IPS-18c (cell line): ENCODE data around the gene KCNQ2.

ENCODE experiments used
- H3K4me3 ChIP-seq: 2 replicates; pipeline ENCODE4 v1.7.0; 2013; ENCODE audit warnings: low read depth, mild to moderate bottlenecking, low read length, moderate library complexity; ENCODE audit not compliant: insufficient read depth
- H3K9me3 ChIP-seq: one replicate; pipeline ENCODE4 v1.6.1; 2013; ENCODE audit warnings: mild to moderate bottlenecking, low read length, moderate library complexity; ENCODE audit not compliant: control insufficient read depth, insufficient read depth

Gene KCNQ2

DNA sequence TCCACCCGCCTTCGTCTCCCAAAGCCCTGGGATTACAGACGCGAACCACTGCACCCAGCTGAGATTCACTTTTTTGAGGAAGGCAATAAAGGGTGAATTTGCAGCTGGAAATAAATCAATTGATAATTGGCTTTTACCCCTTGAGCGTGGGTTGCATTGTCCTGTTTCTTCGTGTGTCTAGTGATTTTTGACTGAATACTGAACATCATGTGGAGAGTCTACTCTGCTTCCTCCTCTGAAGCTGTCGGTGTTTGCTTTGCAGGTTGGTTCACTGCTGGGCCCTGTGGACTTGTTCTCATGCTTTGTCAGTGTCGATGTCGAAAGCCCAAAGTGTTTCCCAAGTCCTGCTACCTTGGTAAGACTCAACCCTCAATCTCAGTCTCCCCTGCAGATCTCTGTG, 32.2 kb upstream of the KCNQ2 start:
- Histone ChIP-seq H3K9me3 (no peaks in the 10 kb centered on the region), H3K4me3 (no peak overlapping the region)

GRCh38 chr20:63503524-63503923, 31.1 kb upstream of the KCNQ2 start:
- no peaks in the 10 kb centered on the region for H3K9me3 ChIP-seq
- H3K4me3 ChIP-seq: no peak overlapping the region

DNA sequence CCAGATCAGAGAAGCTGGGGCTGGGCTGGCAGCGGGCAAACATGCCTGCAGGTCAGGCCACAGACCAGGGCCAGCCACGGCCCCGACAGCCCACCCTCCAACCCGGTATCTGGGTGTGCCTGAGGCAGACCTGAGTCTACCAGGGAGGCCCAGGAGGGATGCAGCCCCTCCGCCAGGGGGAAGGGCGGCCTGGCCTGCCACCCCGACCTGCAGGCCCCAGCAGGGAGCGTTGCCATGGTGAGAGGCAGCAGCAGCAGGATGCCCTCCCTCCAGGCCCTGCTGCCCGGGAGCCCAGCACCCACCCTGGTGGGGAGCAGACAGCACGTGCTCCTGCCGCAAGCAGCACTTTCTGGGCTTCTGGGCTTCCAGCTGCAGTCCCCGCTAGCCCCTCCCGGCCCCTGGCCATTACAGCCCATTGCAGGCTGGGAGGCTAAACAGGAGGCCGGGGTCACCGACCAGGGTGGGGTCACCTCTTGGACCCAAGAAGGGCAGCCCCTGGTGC, 30.3 kb upstream of the KCNQ2 start:
- Histone ChIP-seq H3K9me3 (no peaks in the 10 kb centered on the region), H3K4me3 (no peak overlapping the region)

- Histone ChIP-seq H3K9me3 (no peaks in the 10 kb centered on the region), H3K4me3 (no peak overlapping the region)
Measured at GRCh38 chr20:63501818-63502670, 29.6 kb upstream of the KCNQ2 start.

DNA sequence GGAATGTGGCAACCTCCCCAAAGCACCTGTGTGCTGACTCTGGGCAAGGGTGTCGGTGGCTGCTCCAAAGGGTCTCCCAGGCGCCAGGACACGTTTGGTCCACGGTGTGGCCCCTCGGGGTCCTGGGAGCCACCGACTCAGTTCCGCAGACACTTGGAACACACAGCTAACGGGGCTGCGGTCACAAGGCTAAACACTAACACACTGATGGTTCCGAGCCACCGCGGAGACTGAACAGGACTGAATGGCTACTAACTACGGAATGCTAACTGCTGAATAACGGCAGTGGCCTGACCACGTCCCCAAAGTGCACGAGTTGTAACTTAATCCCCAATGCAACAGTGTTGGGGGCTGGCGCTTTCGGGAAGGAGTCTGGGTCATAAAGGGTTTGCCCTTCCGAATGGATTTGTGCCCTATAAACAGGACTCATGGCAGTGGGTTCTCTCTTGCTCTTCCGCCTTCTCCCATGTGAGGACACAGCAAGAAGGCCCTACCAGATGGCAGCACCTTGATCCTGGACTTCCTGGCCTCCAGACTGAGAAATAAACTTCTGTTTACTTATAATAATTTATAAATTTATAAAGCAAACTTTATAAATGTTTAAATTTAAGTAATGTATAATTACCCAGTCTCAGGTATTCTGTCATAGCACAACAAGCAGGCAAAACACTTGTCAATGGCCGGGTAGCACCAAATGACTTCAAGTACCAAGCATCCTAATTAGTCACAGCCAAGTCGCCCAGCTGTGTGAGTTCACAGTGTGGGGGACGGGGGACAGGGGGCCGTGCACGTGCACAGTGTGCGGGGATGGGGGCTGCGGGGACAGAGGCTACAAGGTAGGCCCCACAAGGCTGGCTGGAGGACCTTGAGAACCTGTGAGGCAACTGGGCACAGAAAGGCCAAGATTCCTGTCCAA, 28.7 kb upstream of the KCNQ2 start:
- Histone ChIP-seq H3K4me3 (no peak overlapping the region), H3K9me3 (no peaks in the 10 kb centered on the region)

- Histone ChIP-seq H3K9me3 (peaks cover under 1% of the 10 kb centered on the region), H3K4me3 (no peak overlapping the region)
Measured at GRCh38 chr20:63500151-63500901, 27.9 kb upstream of the KCNQ2 start.

DNA sequence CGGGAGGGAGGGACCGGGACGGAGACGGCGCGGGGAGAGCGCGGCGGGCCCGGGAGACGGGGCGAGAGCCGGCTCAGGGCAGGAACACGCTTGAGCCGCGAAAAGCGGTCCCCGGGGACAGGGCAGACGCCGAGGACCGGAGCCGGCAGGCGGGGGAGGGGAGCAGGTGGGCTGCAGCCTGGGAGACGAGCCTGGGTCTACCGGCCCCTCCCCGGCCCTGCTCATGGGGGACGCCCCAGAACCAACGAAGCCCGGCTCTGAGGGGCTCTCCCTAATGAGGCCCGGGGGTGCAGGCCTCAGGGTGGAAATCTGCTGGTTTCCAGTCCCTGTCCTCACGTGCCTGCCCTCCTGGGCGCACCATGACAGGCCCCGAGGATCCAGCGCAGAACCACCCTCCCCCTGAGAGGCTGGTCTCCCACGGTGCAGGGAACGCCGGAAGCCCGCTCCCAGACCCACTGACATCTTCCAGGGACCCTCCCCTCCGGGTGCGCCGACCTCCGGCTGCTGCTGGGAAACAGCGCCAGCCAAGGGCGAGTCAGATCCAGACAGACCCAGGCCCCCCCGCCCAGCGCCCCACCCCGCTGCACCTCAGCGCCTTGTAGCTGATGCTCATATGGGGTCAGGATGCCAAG, 27.0 kb upstream of the KCNQ2 start:
- peaks cover 2% of the 10 kb centered on the region for H3K9me3 ChIP-seq
- H3K4me3 ChIP-seq: peak overlapping the region; percentile 44; the same call in 1 of the 2 replicates

GRCh38 chr20:63498960-63499337, 26.5 kb upstream of the KCNQ2 start, which contains the start of gene EEF1A2:
Gene EEF1A2, minus strand, starts transcription at chr20:63499083. Its CDS starts 1,320 bp downstream, at chr20:63497763.
- Histone ChIP-seq H3K9me3 (peaks cover 2% of the 10 kb centered on the region), H3K4me3 (peak within 1 kb of the TSS; percentile 44)

DNA sequence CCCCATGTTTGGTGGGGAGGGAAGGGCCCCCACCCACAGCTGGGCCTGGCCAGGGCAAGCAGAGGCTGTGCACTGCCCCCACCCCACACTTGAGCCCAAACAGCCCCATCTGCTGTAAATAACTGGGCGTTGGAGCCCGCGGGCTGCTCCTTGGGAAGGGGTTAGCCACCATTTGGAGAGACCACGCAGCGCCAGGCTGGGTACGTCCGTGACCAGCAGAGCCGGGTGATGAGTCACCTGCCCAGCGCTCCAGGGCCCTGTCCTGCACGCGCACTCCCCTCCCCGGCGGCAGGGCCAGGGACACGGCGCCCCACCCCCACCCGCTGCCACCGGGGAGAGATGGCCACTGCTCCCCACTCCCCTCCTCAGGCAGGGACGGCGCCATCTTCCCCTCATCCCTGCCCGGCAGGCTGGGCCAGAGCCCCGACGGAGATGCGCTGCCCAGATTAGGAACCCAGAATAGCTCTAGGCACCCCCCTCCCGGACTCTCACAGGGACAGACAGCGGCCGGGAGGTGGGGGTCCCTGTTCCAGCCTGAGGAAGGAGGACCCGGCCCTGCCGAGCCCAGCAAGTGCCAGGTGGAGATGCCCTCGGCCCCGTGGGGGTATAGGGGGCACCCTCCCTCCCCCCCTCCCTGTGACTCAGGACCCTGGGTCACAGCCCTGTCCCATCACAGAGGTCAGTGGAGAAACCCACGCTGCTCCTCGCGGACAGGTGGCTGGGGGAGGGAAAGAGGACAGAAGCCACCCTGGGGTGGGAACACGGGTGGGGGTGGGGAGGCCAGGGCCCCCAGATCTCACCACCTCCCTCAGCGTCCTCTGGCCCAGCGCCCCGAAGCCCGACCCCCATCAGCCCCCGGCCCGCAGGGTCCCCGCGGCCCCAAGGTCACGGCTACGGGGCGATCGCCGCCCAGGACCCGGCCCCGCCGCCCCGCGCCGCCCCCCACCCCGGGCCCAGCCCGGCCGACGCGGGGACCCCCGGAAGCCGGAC, 25.8 kb upstream of the KCNQ2 start:
- Histone ChIP-seq H3K4me3 (peak overlapping the region; percentile 44), H3K9me3 (peaks cover 2% of the 10 kb centered on the region)

DNA sequence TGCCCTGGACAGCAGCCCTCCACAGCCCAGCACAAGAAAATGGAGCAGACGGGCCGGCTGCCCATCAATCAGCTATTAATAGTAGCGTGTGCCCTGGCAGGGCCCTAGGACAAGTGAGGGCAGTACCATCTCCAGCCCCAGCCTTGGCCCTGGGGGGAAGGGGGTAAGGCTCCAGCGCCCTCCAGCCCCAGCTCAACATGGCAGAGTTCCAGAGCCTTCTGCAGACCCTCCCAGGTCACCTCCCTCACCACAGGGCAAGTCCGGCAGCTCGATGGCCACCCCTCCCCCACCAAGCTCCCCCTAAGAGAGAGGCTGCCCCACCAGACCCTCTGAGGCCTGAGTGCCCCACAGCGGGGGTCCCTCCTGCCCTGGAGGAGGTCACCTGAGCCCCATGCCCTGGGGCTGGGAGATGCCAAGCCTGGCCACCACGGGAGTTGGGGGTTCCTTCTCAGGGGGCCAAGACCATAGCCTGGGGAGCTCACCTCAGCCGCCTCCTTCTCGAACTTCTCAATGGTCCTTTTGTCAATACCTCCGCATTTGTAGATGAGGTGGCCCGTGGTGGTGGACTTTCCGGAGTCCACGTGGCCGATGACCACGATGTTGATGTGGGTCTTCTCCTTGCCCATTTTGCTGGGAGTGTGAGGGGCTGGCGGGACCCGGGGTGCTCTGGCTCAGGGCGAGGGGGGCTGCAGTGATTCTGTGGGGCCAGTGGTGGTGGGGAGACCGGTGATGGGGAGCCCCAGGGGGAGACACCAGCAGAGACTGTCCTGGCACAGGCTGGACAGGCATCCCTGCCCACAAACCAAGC, 24.9 kb upstream of the KCNQ2 start:
- Histone ChIP-seq H3K4me3 (peak overlapping the region; percentile 30), H3K9me3 (peaks cover 2% of the 10 kb centered on the region)

- H3K4me3 ChIP-seq: peak overlapping the region; percentile 20; the same call in 1 of the 2 replicates
Measured at GRCh38 chr20:63496596-63497120, 24.2 kb upstream of the KCNQ2 start.

GRCh38 chr20:63495741-63496595, 23.5 kb upstream of the KCNQ2 start:
- Histone ChIP-seq H3K9me3 (peaks cover 2% of the 10 kb centered on the region), H3K4me3 (peak overlapping the region; percentile 20; the same call in 1 of the 2 replicates)

More at GRCh38 chr20:63496596-63497120, 24.2 kb upstream of the KCNQ2 start:
- peaks cover 2% of the 10 kb centered on the region for H3K9me3 ChIP-seq

DNA sequence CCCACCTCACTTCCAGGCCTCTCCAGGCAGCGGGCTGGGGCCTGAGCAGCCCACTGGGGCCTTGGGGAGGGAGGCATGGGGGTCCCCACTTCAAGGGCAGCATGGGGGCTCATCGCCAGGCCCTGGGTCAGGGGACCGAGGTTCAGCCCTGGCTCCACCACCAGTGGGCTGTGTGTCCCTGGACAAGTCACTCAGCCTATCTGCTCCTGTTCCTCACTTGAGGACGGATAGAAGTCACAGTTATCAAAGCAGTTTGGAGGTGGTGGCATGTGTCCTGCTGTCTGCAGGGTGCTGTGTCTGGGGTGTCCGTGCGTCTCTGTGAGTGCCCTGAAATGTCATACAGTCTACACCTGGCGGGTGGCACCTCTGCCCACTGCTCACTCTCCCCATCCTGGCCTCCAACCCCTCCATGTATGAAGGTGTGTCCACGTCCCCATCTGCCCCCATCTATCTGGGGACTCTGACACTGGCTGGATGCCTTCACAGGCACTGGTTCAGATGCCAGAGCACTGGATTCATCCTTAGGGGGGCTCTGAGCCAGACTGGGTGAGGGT, 22.8 kb upstream of the KCNQ2 start:
- H3K9me3 ChIP-seq: peaks cover 2% of the 10 kb centered on the region
- H3K4me3 ChIP-seq: no peak overlapping the region
